ENCODE results near the gene MYRFL.
A peak's percentile ranks its signal among the peaks of the same experiment; 100 is the strongest.

Gene MYRFL

DNA sequence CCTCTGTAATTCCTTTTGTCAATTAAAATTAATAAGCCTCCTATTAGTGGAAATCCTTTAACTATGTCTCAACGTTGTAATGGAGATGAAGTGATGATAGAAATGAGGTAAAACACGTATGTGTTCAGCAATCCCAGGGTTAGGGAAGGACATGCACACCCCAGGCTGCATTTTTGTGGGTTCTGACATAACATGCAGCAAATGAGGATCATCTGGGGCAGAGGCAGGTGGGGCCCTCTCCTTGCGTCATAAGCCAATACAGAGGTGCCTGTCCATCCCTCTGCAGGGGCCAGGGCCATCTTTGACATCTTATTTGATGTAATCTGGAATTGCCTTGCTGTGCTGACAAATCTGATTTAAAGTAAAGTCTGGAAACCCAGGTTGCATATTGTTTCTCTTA, 73.2 kb downstream of the MYRFL start:
- no peak for DNase-seq (ENCODE audit: low spot score)

GRCh38 chr12:69900720-69901131, 75.7 kb downstream of the MYRFL start:
- DNase-seq (ENCODE audit: low spot score) = peak; percentile 84

GRCh38 chr12:69901221-69901905, 76.3 kb downstream of the MYRFL start:
- DNase-seq (ENCODE audit: low spot score) = no peak

GRCh38 chr12:69903548-69903947, 78.5 kb downstream of the MYRFL start:
- DNase-seq (ENCODE audit: low spot score) = no peak

DNA sequence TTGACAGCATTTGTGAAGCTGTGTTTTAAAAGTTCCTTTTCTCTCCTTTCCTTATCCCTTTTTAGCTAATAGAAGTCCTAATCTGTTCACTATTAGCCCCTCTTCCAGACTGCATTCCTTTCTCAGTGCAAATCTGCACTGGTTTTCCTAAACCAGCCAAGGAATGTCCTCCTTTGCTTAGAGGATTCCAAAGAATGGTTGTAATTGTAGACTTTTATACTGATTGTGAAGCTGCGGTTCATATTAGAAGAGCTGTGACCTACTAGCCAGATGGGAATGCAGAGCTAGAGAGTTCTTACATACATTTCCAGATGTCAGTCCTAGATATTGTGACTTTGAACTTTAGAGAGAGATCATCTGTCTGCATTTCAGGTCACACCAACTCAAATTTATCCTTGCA, 79.8 kb downstream of the MYRFL start:
- DNase-seq (ENCODE audit: low spot score) = no peak

DNA sequence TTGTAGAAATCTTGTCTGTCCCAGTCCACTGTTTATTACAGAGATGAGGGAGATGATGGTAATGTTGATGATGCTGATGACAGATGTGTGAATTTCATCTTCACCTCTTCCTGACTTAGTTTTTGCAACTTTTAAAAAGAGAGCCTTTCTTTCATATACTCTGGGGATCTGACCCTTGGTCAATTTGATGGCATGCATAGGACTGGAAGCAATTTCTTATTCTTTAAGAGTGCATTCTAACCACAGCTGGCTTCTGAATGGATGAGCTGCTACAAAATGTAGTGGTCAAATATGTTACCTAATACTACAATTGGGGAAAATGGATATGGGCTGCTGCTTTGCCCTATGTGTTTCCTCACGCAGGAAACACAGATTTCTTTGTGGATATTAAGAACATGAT, 80.8 kb downstream of the MYRFL start:
- DNase-seq (ENCODE audit: low spot score) = no peak

DNA sequence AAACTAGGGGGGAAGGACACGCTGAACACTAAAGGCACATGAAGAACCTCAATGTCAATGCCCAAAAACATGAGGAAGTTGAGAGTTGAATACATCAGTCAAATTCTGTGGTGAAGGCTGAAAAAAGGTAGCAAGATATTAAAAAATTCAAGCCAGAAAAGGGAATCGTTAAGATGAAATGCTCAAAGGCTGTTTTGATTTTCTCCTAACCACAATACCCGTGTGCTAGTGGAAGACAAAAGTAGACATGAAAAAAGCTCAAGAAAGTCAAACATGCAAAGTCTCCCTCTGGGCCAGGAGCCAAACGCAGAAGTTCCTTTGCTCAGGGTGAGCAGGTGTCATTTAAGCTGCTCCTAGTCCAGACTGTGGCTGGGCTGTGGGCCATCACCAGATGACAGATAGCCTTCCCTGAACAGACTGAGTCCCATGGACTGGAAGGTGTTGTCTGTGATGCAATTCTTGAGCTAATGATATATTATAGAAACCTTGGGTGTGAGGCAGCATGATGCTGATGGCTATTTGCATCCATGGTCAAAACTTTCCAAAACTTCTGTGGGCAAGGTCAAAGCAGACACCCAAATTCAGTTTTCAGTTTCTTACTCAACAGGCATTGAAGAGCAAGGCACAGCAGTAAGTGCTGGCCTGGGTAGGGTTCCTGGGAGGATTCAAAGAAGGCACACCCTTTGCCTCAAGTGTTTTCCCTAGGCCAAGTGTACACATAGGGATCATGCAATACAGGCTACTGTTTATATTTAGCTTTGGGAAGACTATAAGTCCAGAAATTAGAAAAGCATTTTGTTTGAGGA, 81.6 kb downstream of the MYRFL start:
- no peak for DNase-seq (ENCODE audit: low spot score)

DNA sequence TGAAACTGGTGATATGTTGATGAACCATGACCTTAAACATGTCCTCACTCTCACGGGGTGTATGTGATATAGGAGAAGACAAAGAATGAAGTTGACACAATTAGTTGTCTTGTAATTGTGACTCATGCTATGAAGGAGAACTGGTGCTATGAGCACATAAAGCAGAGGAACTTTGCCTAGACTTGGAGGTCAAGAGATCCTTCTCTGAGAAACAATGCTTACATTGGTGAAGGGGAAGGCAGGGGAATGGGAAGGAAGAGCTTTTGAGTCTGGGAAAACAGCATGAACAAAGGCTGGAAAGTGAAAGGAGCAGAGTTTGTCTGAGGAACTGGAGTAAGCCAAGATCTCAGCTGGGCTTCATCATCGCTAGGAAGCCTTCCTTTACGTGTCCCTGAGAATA, 83.2 kb downstream of the MYRFL start:
- DNase-seq (ENCODE audit: low spot score) = no peak

DNA sequence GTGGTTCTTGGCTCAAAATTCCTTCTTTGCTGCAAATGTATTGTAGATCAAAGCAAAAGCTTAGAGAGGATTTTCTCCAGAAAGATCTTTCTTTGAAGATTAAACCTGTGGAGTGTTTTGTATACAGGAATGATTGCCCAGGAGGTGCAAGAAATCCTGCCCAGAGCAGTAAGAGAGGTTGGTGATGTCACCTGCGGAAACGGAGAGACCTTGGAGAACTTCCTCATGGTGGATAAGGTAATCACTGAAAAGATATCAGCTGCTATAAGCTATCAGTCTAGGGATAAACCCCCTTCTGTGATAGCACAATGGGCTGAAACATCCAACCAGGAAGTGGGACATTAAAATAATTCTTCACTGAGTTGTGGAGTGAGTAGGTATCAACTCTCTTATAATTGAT, 85.7 kb downstream of the MYRFL start:
- DNase-seq (ENCODE audit: low spot score) = no peak

DNA sequence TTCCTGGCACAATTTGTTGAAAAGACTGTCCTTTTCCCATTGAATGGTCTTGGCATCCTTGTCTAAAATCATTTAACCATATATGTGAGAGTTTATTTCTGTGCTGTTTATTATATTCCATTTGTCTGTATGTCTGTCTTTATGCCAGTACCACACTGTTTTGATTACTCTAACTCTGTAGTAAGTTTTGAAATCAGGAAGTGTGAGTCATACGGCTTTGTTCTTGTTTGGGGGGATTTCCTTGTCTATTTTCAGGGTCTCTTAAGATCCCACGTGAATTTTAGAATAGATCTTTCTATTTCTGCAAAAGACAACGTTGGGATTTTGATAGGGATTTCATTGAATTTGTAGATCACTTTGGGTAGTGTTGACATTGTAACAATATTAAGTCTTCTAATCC, 88.5 kb downstream of the MYRFL start:
- no peak for DNase-seq (ENCODE audit: low spot score)

DNA sequence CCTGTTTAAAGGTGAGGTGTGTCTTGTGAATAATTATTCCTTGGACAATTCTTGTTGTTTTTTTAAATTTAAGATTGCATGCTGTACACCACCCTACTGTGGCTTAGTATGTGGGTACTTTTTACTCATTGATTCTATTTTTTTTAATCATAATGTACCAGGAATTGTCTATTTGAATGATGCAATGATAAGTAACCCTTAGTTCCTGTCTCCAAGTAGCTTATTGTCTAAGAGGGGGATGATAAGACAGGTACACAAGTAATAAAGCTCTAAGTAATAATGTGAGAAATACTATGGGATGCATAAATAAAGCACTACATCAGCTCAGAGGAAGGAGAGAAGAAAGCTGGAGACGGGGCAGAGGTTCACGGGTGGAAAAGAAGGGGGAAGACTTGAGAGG, 90.9 kb downstream of the MYRFL start:
- DNase-seq (ENCODE audit: low spot score) = no peak

DNA sequence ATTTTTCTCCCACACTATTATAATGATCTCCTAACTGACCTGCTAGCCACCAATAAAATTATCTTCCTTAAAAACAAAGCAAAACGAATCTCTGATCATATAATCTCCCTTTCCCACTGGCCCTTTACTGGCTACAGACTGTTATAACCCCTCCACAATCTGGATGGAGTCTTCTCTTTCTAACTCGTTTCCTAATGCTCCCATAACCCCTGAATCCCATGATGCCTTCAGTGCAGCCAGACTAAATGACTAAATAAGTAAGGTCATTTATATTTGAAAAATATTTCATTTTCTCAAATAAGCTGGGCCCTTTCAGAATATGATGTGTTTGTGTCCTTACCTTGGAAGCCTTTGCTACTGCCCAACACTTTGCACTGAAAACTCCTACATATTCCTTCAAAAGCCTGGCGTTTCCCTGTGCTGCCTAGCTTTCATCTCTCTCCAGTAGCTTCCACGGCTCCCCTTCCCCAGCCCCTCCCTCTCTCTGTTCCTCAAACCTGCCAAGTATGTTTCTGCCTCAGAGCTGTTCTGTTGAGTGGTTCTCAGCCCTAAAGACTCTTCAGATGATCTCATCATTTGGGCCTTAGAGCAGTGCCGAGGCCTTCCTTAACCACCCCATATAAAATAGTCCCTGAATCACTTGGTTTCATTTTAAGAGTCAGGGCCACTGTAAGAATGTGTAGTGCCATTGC, 91.7 kb downstream of the MYRFL start:
- DNase-seq (ENCODE audit: low spot score) = no peak

DNA sequence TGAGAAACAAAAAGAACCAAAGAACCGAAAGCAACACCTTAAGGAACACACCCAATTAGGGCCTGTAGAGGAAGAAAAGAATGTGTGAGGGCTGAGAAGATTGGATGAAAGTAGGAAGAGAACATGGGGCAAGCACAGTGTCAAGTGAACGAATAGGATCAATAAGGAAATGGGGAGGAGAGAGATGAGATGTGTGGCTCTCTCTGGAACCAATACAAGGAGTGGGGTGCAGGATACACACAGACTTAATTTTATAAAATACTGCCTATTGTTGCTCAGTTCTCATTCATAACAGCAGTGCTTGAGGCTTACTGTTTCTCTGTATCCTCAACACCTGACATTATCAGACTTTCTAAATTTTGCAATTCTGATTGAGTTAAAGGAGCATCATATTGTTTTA, 93.3 kb downstream of the MYRFL start:
- DNase-seq (ENCODE audit: low spot score) = no peak

GRCh38 chr12:69919495-69919894, 94.5 kb downstream of the MYRFL start:
- DNase-seq (ENCODE audit: low spot score) = no peak

GRCh38 chr12:69921831-69922230, 96.8 kb downstream of the MYRFL start:
- no peak for DNase-seq (ENCODE audit: low spot score)

- no peak for DNase-seq (ENCODE audit: low spot score)
These were observed 98.0 kb downstream of the MYRFL start for GRCh38 chr12:69922999-69923398.

GRCh38 chr12:69925291-69925690, 100.3 kb downstream of the MYRFL start:
- no peak for DNase-seq (ENCODE audit: low spot score)

DNA sequence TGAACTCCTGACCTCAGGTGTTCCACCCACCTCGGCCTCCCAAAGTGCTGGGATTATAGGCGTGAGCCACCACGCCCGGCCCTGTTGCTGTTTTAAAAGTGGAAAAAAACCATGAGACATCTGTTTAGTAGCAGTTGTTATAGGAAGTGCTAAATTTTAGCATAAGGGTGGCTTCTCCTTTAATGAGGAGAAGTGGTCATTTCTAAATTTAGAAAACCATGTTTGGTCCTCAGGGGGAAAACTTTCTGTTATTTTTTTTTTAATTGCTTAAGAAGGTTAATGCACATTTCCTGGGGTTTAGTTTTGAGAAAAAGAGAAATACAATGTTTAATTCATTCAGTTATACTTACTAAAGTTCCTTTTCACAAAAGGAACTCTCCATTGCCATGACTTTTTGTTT, 102.1 kb downstream of the MYRFL start:
- DNase-seq (ENCODE audit: low spot score) = no peak

- no peak for DNase-seq (ENCODE audit: low spot score)
These were observed 104.1 kb downstream of the MYRFL start for GRCh38 chr12:69929125-69929524.

DNA sequence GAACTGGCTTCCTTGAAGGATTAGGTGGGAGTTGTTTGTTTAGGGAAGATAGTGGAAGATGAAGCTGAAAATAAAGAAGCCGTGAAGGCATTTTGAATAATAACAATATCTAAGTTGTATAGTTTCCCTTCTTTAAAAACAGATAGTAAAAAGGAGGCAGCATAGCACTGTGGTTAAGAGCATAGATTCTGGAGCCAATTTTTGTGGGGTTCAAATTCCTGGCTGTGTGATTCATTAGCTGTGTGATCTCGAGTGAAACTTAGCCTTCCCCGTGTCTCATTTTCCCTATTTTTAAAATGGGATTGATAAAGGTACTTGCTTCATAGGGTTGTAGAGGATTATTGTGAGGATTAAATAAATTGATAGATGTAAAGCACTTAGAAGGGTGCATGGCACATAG, 104.5 kb downstream of the MYRFL start:
- DNase-seq (ENCODE audit: low spot score) = no peak

GRCh38 chr12:69931569-69931968, 106.5 kb downstream of the MYRFL start:
- DNase-seq (ENCODE audit: low spot score) = no peak

GRCh38 chr12:69932154-69932553, 107.1 kb downstream of the MYRFL start:
- DNase-seq (ENCODE audit: low spot score) = no peak
